Cardiac fibroblast (primary cell): ENCODE results near the gene GP5.

Experiments used
- DNase-seq, 2 donors: peaks; one replicate each; pipeline versions ENCODE4 v3.0.0 to v3.0.0-alpha.2; 2010; ENCODE audit warnings: low read depth in 2 of 2
- H3K4me3 ChIP-seq, 2 donors: replicated peaks in 1 of 2; 1 replicate in 1 of 2; 2 replicates in 1 of 2; pipeline ENCODE4 v1.5.1; 2011; ENCODE audit warnings: low read depth in 2 of 2, low read length in 2 of 2, mild to moderate bottlenecking in 2 of 2, moderate library complexity in 1 of 2
- CTCF ChIP-seq: IDR thresholded peaks from one replicate; pipeline ENCODE4 v1.5.1; 2011; ENCODE audit warnings: low read depth, mild to moderate bottlenecking, low read length, inconsistent platforms

The GP5 gene

GRCh38 chr3:194423317-194423716, 24.3 kb upstream of the GP5 start:
- no peak for DNase-seq

GRCh38 chr3:194422188-194422587, 23.1 kb upstream of the GP5 start:
- peak in 1 of 2 donors; percentile 59 for DNase-seq
- no peak for TF ChIP-seq CTCF
- no peak overlapping the region for H3K4me3 ChIP-seq

More at GRCh38 chr3:194423317-194423716, 24.3 kb upstream of the GP5 start:
- H3K4me3 ChIP-seq, result no peak overlapping the region
- TF ChIP-seq CTCF, result no peak

- TF ChIP-seq CTCF, result no peak
These were observed 19.6 kb upstream of the GP5 start for GRCh38 chr3:194418671-194419070.

GRCh38 chr3:194407423-194407822, 8.4 kb upstream of the GP5 start:
- DNase-seq, result peak; percentile 48 to 60
- TF ChIP-seq CTCF, result no peak
- H3K4me3 ChIP-seq, result no peak overlapping the region

More at GRCh38 chr3:194418671-194419070, 19.6 kb upstream of the GP5 start:
- DNase-seq, result no peak
- H3K4me3 ChIP-seq, result no peak overlapping the region

GRCh38 chr3:194405766-194406165, 6.7 kb upstream of the GP5 start:
- H3K4me3 ChIP-seq, result no peak overlapping the region
- TF ChIP-seq CTCF, result no peak
- DNase-seq, result no peak

GRCh38 chr3:194404365-194405140, 5.5 kb upstream of the GP5 start:
- peak; percentile 71 to 77 for DNase-seq
- H3K4me3 ChIP-seq, result no peak overlapping the region
- TF ChIP-seq CTCF, result peak; percentile 46

- H3K4me3 ChIP-seq, result no peak overlapping the region
- no peak for TF ChIP-seq CTCF
- no peak for DNase-seq
These were observed 2.8 kb upstream of the GP5 start for GRCh38 chr3:194401868-194402329.
